GM21381 (cell line): ENCODE results near the gene GCK.
"Not testable (repeated sequence)": the region's sequence is repeated elsewhere in the genome, so short reads cannot be mapped to it uniquely, and the experiment has no call there.

Source experiments
- ATAC-seq: cut with Tn5 transposase; IDR thresholded peaks from one replicate; pipeline ENCODE4 v1.9.1; 2021; ENCODE audit warnings: mild to moderate bottlenecking, moderate library complexity; ENCODE audit not compliant: unreplicated experiment

The GCK gene

GRCh38 chr7:44184206-44184872, 4.9 kb downstream of the GCK start:
- ATAC-seq = no peak

- no peak for ATAC-seq
These were observed 5.9 kb downstream of the GCK start for GRCh38 chr7:44183386-44183785.

GRCh38 chr7:44182827-44183226, 6.4 kb downstream of the GCK start:
- ATAC-seq = no peak

- no peak for ATAC-seq
These were observed 8.6 kb downstream of the GCK start for GRCh38 chr7:44180631-44181030.

- ATAC-seq = no peak
These were observed 11.6 kb downstream of the GCK start for GRCh38 chr7:44177570-44178131.

- ATAC-seq = no peak
These were observed 12.8 kb downstream of the GCK start for GRCh38 chr7:44176486-44176885.

- ATAC-seq = no peak
These were observed 13.5 kb downstream of the GCK start for GRCh38 chr7:44175730-44176129.

- ATAC-seq = not testable (repeated sequence)
These were observed 14.6 kb downstream of the GCK start for GRCh38 chr7:44174694-44174948.

- no peak for ATAC-seq
These were observed 15.1 kb downstream of the GCK start for GRCh38 chr7:44173911-44174693.

GRCh38 chr7:44172803-44173424, 16.3 kb downstream of the GCK start:
- ATAC-seq = no peak

GRCh38 chr7:44172352-44172751, 16.9 kb downstream of the GCK start:
- no peak for ATAC-seq

- ATAC-seq = not testable (repeated sequence)
These were observed 17.3 kb downstream of the GCK start for GRCh38 chr7:44171901-44172300.

GRCh38 chr7:44167920-44168319, 21.3 kb downstream of the GCK start:
- ATAC-seq = no peak

GRCh38 chr7:44163591-44163990, 25.6 kb downstream of the GCK start:
- no peak for ATAC-seq

- no peak for ATAC-seq
These were observed 26.3 kb downstream of the GCK start for GRCh38 chr7:44162785-44163395.

GRCh38 chr7:44162179-44162578, 27.1 kb downstream of the GCK start:
- no peak for ATAC-seq

- no peak for ATAC-seq
These were observed 27.9 kb downstream of the GCK start for GRCh38 chr7:44161371-44161770.

GRCh38 chr7:44159824-44160630, 29.2 kb downstream of the GCK start:
- ATAC-seq = no peak

GRCh38 chr7:44158873-44159631, 30.2 kb downstream of the GCK start:
- no peak for ATAC-seq
